HG03575 (cell line): ENCODE data around the gene VNN1.
"Not testable (repeated sequence)": the region's sequence is repeated elsewhere in the genome, so short reads cannot be mapped to it uniquely, and the experiment has no call there.

ENCODE experiments used
- ATAC-seq: cut with Tn5 transposase; IDR thresholded peaks from one replicate; pipeline ENCODE4 v1.9.1; 2021; ENCODE audit not compliant: unreplicated experiment, insufficient number of reproducible peaks, low FRiP score; ENCODE audit errors: extremely low read depth

Gene VNN1

GRCh38 chr6:132635288-132635687 is 78.6 kb downstream of the VNN1 start:
- not testable (repeated sequence) for ATAC-seq

- no peak for ATAC-seq
These were observed 79.1 kb downstream of the VNN1 start for GRCh38 chr6:132634796-132635195.

DNA sequence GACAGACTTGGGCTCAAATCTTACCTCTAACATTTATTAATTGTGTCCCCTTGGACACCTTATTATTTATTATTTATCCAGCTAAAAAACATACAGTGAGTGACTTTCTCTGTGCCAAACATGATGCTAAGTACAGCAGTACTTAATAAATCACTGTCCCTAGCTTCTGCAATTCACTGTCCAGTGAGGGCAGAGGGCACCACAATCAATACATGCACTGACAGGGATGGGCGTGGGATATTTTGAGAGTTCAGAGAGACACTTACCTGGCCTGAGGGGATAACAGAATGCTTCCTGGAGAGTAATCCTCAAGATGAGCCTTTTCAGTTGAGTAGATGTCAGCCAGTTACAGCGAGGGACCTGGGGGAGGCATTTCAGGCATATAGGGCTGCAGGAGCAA is 80.5 kb downstream of the VNN1 start:
- ATAC-seq: no peak
